Thoracic aorta (tissue), 2 donors: ENCODE measurements around the gene LHFPL5. TPM values are rescaled to one million over a fixed set of nuclear protein-coding genes. Genes with fewer than 3 reads are reported as not detected.

Source experiments
- ATAC-seq: fragments of 150-250 bp; one replicate; pipeline ENCODE4 v1.8.0; 2017; ENCODE audit warnings: low read depth; ENCODE audit not compliant: insufficient number of reproducible peaks, low FRiP score
- DNase-seq: peaks from one replicate; pipeline ENCODE4 v3.0.0-alpha.2; 2020; ENCODE audit warnings: low spot score
- H3K27ac ChIP-seq, 2 donors: fragments of 200-600 bp; sonication (generic); 1 replicate in 1 of 2; 2 replicates in 1 of 2; pipeline ENCODE4 v1.5.1; 2016; ENCODE audit warnings: mild to moderate bottlenecking in 2 of 2, moderate library complexity in 2 of 2
- H3K27me3 ChIP-seq: fragments of 200-600 bp; sonication (generic); replicated peaks from 2 replicates; pipeline ENCODE4 v1.6.0; 2016; ENCODE audit warnings: mild to moderate bottlenecking; ENCODE audit not compliant: insufficient read depth
- H3K36me3 ChIP-seq: fragments of 200-600 bp; sonication (generic); one replicate; pipeline ENCODE4 v1.5.1; 2016
- H3K4me1 ChIP-seq, 2 donors: fragments of 200-600 bp; sonication (generic); 1 replicate in 1 of 2; 2 replicates in 1 of 2; pipeline versions ENCODE4 v1.5.1 to v1.6.0; 2016; ENCODE audit warnings: low read depth in 2 of 2, mild to moderate bottlenecking in 1 of 2; ENCODE audit not compliant: control insufficient read depth in 1 of 2
- H3K4me3 ChIP-seq: fragments of 200-600 bp; sonication (generic); 2 replicates; pipeline ENCODE4 v1.5.1; 2016; ENCODE audit warnings: mild to moderate bottlenecking
- H3K9me3 ChIP-seq: fragments of 200-600 bp; sonication (generic); 2 replicates; pipeline ENCODE4 v1.5.1; 2016
- total RNA-seq, 2 donors: library from RNA; depleted of rRNA; stranded (reverse); fragments of >200 nt; gene quantifications; one replicate each; pipeline versions ENCODE4 v1.1.0 to v1.2.3, GENCODE V29; 2016
- TF ChIP-seq, protein P1 (sequence below): fragments of 200-600 bp; sonication (generic); IDR thresholded peaks from one replicate; pipeline ENCODE4 v1.5.1; 2019; ENCODE audit warnings: antibody characterized with exemption

Gene LHFPL5
- not detected for total RNA-seq

DNA sequence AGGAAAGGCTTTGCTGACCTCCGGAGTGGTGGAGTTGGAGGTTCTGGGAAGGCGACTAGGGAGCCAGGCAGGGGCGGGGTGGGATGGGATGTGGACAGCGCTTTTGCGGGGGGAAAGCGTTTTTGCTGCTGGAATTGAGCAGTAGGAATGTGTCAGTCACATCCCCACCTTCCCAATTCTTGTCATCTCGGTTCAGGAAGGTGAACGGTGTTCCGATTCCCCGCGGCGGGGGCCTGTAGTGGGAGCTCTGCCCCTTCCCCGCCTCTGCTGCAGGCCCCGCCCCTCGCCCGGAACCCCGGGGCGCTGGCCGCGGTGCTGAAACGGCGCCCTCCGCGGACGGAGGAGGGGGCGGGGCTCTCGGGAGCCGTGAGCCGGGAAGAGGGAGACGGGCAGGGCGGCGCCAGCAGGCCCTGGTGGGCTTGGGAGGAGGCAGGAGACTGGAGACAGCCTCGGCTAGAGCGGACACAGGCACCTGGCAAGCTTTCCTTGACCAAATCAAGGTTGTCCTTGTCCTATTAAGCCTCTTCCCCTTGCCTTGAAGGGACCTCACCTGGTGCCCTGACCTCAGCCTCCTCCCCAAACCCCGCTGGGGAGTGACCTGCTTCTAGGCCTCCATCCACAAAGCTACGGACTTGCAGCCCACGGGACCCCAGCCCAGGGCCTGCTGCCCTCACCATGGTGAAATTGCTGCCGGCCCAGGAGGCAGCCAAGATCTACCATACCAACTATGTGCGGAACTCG lies at the start of gene LHFPL5:
Gene LHFPL5 (plus strand): TSS at position 357 of the 741 bp plus-strand sequence. CDS start 319 bp downstream, at position 676.
- Histone ChIP-seq H3K27me3 (no peaks in the 10 kb centered on the region), H3K27ac (no peak within 1 kb of the TSS), H3K4me1 (peaks cover 0 to 3% of the 10 kb centered on the region in 2 donors), H3K36me3 (no peaks in the 10 kb centered on the region), H3K9me3 (no peaks in the 10 kb centered on the region), H3K4me3 (no peak within 1 kb of the TSS)
- ATAC-seq (no peak), DNase-seq (no peak)
- TF ChIP-seq, protein P1, sequence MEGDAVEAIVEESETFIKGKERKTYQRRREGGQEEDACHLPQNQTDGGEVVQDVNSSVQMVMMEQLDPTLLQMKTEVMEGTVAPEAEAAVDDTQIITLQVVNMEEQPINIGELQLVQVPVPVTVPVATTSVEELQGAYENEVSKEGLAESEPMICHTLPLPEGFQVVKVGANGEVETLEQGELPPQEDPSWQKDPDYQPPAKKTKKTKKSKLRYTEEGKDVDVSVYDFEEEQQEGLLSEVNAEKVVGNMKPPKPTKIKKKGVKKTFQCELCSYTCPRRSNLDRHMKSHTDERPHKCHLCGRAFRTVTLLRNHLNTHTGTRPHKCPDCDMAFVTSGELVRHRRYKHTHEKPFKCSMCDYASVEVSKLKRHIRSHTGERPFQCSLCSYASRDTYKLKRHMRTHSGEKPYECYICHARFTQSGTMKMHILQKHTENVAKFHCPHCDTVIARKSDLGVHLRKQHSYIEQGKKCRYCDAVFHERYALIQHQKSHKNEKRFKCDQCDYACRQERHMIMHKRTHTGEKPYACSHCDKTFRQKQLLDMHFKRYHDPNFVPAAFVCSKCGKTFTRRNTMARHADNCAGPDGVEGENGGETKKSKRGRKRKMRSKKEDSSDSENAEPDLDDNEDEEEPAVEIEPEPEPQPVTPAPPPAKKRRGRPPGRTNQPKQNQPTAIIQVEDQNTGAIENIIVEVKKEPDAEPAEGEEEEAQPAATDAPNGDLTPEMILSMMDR, result no peak

DNA sequence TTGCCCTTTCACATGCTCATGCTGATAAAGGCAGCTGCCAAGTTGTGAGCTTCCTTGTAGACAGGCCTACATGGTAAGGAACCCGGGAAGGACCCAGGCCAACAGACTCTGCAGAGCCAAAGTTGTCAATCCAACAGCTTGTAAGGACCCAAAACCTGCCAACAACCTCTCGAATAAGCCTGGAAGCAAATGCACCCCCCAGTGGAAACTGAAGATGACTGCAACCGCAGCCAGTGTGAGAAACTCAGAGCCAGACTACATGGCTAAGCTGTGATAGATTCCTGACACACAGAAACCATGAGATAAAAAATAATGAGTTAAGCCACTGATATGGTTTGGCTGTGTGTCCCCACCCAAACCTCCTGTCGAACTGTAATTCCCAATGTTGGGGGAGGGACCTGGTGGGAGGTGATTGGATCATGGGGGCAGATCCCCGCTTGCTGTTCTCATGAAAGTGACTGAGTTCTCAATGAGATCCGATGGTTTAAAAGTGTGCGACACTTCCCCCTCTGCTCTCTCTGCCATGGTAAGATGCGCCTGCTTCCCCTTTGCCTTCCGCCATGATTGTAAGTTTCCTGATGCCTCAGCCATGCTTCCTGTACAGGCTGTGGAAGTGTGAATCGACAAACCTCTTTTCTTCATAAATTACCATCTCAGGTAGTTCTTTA lies 47.6 kb upstream of the LHFPL5 start:
- DNase-seq, result no peak
- Histone ChIP-seq H3K4me1 (no peaks in the 10 kb centered on the region), H3K36me3 (no peaks in the 10 kb centered on the region), H3K4me3 (no peak overlapping the region), H3K27me3 (no peaks in the 10 kb centered on the region), H3K27ac (no peak overlapping the region), H3K9me3 (no peaks in the 10 kb centered on the region)
- TF ChIP-seq, protein P1, result no peak
- no peak for ATAC-seq

DNA sequence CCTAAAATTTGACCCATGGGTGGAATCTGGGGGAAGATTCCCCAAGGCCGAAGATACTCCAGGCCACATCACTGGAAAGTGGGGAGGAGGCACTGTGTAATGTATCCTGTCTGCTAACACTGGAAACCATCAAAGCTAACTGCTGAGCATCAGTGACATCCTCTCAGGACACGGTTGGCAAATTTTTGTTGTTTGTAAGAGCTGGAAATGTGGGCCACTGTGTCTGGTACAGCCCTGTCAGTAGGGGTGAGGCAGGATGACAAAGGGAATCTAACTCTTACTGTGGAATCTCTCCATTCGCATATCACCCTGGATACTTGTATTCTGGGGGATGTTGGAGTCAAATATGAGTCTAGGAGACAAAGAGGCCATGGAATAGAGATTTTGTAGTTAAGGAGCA lies 45.7 kb upstream of the LHFPL5 start:
- H3K4me1 ChIP-seq, result no peaks in the 10 kb centered on the region
- H3K4me3 ChIP-seq, result no peak overlapping the region
- no peak for DNase-seq
- no peaks in the 10 kb centered on the region for H3K36me3 ChIP-seq
- TF ChIP-seq, protein P1, result no peak
- no peaks in the 10 kb centered on the region for H3K27me3 ChIP-seq
- no peak overlapping the region for H3K27ac ChIP-seq
- H3K9me3 ChIP-seq, result no peaks in the 10 kb centered on the region
- ATAC-seq, result no peak

DNA sequence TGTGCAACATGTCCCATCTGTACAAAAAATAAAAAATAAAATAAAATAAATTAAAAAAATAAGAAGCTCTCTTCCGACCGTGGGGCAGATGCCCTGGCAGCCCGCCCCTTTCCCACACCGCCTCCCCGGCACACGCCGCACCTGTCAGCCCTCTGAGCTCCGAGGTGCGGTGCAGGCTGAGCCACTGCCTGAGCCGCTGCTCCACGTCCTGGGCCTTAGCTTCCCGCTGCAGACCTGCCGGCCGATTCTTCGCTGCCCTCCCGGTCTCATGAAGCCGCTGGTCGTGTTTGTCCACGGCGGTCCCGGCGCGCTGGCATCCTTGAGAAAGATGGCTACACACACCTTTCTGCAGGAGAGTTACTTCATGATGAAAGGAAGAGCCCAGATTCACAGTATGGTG lies 39.4 kb upstream of the LHFPL5 start:
- H3K9me3 ChIP-seq, result no peaks in the 10 kb centered on the region
- H3K36me3 ChIP-seq, result no peaks in the 10 kb centered on the region
- ATAC-seq (no peak), DNase-seq (no peak)
- H3K27ac ChIP-seq, result no peak overlapping the region
- TF ChIP-seq, protein P1, result no peak
- no peaks in the 10 kb centered on the region for H3K27me3 ChIP-seq
- H3K4me3 ChIP-seq, result no peak overlapping the region
- H3K4me1 ChIP-seq, result no peaks in the 10 kb centered on the region

DNA sequence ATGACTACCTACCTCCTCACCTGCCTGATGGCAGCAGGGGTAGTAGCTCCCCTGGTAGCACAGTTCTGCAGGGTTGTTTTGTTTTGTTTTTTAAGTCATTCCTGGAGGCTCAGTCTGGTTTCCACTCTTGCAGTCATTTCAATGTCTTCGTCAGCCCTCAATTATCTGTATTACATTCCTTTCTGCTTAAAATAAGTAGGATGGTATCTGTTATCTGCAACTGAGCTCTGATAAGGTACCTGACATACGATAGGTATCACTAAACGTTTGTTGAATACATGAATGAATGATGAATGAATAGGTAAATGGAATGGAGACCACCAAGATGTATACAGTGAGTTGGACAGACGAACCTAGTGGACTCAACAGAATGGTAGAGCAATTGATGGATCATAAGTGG lies 35.9 kb upstream of the LHFPL5 start:
- Histone ChIP-seq H3K4me3 (no peak overlapping the region), H3K36me3 (no peaks in the 10 kb centered on the region), H3K27ac (no peak overlapping the region), H3K9me3 (no peaks in the 10 kb centered on the region), H3K4me1 (no peaks in the 10 kb centered on the region), H3K27me3 (no peaks in the 10 kb centered on the region)
- DNase-seq (no peak), ATAC-seq (no peak)
- TF ChIP-seq, protein P1, result no peak
